NCI-H460 (cell line): ENCODE data around the gene RRN3. TPM values are rescaled to one million over a fixed set of nuclear protein-coding genes. Genes with fewer than 3 reads are reported as not detected.
"Not testable (repeated sequence)": the region's sequence is repeated elsewhere in the genome, so short reads cannot be mapped to it uniquely, and the experiment has no call there.

Experiments
- DNase-seq: peaks from one replicate; pipeline ENCODE4 v3.0.0-alpha.2; 2016; ENCODE audit warnings: low read depth; ENCODE audit errors: extremely low read depth
- total RNA-seq: library from RNA; depleted of rRNA; stranded (reverse); fragments of >200 nt; shearing (Covaris generic); gene quantifications from 2 replicates; pipeline ENCODE4 v1.2.3, GENCODE V29; 2014

The RRN3 gene
- total RNA-seq, 1 experiment from 2014 or later = 63.2 TPM

GRCh38 chr16:15100372-15100987 lies 6.4 kb upstream of the RRN3 start:
- DNase-seq = not testable (repeated sequence)

GRCh38 chr16:15099366-15099909 lies 5.4 kb upstream of the RRN3 start:
- not testable (repeated sequence) for DNase-seq

- DNase-seq = not testable (repeated sequence)
These were observed 2.5 kb upstream of the RRN3 start for GRCh38 chr16:15096583-15096972.

- not testable (repeated sequence) for DNase-seq
These were observed 509 bp downstream of the RRN3 start for GRCh38 chr16:15093571-15093954.

- not testable (repeated sequence) for DNase-seq
These were observed 3.3 kb downstream of the RRN3 start for GRCh38 chr16:15090663-15091269.

- DNase-seq = not testable (repeated sequence)
These were observed 11.3 kb downstream of the RRN3 start for GRCh38 chr16:15082788-15083187.

GRCh38 chr16:15080883-15081282 lies 13.2 kb downstream of the RRN3 start:
- not testable (repeated sequence) for DNase-seq

GRCh38 chr16:15076161-15076560 lies 17.9 kb downstream of the RRN3 start:
- not testable (repeated sequence) for DNase-seq

GRCh38 chr16:15073101-15073500 lies 21.0 kb downstream of the RRN3 start:
- DNase-seq = no peak

GRCh38 chr16:15071916-15072769 lies 21.9 kb downstream of the RRN3 start:
- not testable (repeated sequence) for DNase-seq

GRCh38 chr16:15071013-15071412 lies 23.1 kb downstream of the RRN3 start:
- not testable (repeated sequence) for DNase-seq

- DNase-seq = not testable (repeated sequence)
These were observed 27.4 kb downstream of the RRN3 start for GRCh38 chr16:15066690-15067089.

GRCh38 chr16:15065961-15066360 lies 28.1 kb downstream of the RRN3 start:
- DNase-seq = not testable (repeated sequence)

- DNase-seq = not testable (repeated sequence)
These were observed 31.8 kb downstream of the RRN3 start for GRCh38 chr16:15062085-15062810.

GRCh38 chr16:15059324-15059723 lies 34.7 kb downstream of the RRN3 start:
- no peak for DNase-seq

GRCh38 chr16:15057681-15058417 lies 36.2 kb downstream of the RRN3 start:
- DNase-seq = no peak

- DNase-seq = no peak
These were observed 38.7 kb downstream of the RRN3 start for GRCh38 chr16:15055141-15056053.

- DNase-seq = no peak
These were observed 39.5 kb downstream of the RRN3 start for GRCh38 chr16:15054357-15055140.
